IMR-90 (cell line): ENCODE results near the gene NTM.

Source experiments
- BHLHE40 ChIP-seq: fragments of 150-350 bp; IDR thresholded peaks from 2 replicates; pipeline ENCODE4 v1.6.1; 2016; ENCODE audit warnings: mild to moderate bottlenecking, low read depth, low read length
- ELK1 ChIP-seq: fragments of 150-350 bp; IDR thresholded peaks from 2 replicates; pipeline ENCODE4 v1.6.1; 2016; ENCODE audit warnings: low read depth, mild to moderate bottlenecking, low read length, moderate library complexity, borderline replicate concordance
- FOS ChIP-seq: fragments of 150-350 bp; IDR thresholded peaks from 2 replicates; pipeline ENCODE4 v1.6.1; 2016; ENCODE audit warnings: low read depth, low read length
- POLR2A ChIP-seq: IDR thresholded peaks from 2 replicates; pipeline ENCODE4 v1.6.1; 2012; ENCODE audit warnings: mild to moderate bottlenecking, low read depth, low read length
- TF ChIP-seq, protein P1 (sequence below): conservative IDR thresholded peaks from 2 replicates; pipeline ENCODE4 v1.5.1; 2012; ENCODE audit warnings: mild to moderate bottlenecking, low read depth, low read length, improper control_type of control experiment

DNA sequence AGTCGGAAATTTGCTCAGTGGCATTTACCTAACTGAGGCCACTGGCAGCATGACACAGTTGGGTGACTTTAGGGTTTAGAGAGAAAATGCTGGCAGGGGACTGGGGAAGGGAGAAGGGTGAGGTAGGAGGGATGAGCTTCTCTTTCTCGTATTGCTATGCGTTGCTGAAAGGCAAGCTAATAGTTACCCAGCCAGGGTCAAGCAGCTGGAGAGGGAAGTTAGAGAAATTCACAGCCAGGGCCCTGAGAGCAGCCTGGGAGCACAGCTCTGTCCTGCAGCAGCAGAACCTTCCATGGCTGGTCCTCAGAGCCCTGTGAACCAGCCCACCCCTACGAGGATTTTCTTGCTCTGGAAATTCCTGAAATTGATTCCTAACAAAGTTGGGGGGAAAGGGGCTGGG lies 679.6 kb downstream of the NTM start:
- TF ChIP-seq, protein P1, sequence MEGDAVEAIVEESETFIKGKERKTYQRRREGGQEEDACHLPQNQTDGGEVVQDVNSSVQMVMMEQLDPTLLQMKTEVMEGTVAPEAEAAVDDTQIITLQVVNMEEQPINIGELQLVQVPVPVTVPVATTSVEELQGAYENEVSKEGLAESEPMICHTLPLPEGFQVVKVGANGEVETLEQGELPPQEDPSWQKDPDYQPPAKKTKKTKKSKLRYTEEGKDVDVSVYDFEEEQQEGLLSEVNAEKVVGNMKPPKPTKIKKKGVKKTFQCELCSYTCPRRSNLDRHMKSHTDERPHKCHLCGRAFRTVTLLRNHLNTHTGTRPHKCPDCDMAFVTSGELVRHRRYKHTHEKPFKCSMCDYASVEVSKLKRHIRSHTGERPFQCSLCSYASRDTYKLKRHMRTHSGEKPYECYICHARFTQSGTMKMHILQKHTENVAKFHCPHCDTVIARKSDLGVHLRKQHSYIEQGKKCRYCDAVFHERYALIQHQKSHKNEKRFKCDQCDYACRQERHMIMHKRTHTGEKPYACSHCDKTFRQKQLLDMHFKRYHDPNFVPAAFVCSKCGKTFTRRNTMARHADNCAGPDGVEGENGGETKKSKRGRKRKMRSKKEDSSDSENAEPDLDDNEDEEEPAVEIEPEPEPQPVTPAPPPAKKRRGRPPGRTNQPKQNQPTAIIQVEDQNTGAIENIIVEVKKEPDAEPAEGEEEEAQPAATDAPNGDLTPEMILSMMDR = no peak
- no peak for TF ChIP-seq FOS
- no peak for TF ChIP-seq BHLHE40
- no peak for TF ChIP-seq ELK1
- no peak for TF ChIP-seq POLR2A
